ENCODE measurements around the gene COG8.

- peak; percentile 78 to 98 (median 92) for TF ChIP-seq CTCF (IDR thresholded peaks at IDR 0.05)
- TF ChIP-seq POLR2A (IDR thresholded peaks at IDR 0.05): peak; percentile 69
- TF ChIP-seq EP300 (IDR thresholded peaks at IDR 0.05; ENCODE audit: low read depth): no peak
Measured at GRCh38 chr16:69339289-69340094, at the start of gene COG8, which contains the start of gene NIP7.

All from transverse colon (tissue), 3 donors.